Common myeloid progenitor, CD34-positive (primary cell): Measurements from ENCODE around the gene RGPD6.
"Not testable (repeated sequence)": the region's sequence is repeated elsewhere in the genome, so short reads cannot be mapped to it uniquely, and the experiment has no call there.

Source experiments
- CTCF ChIA-PET: fragments of 350-600 bp; sonication (Branson Sonifier 250); formaldehyde crosslinking; loops from one replicate; lab custom pipeline; 2021; ENCODE audit warnings: antibody characterized with exemption; lab: Charles Lee
- POLR2A ChIA-PET: fragments of 350-600 bp; sonication (Branson Sonifier 250); formaldehyde crosslinking; loops from one replicate; lab custom pipeline; 2021; ENCODE audit warnings: antibody characterized with exemption; lab: Charles Lee
- DNase-seq, 3 donors: peaks; one replicate each; pipeline versions ENCODE4 v3.0.0 to v3.0.0-alpha.2; 2013
- H3K27ac ChIP-seq, 2 experiments: 1 replicate in 1 of 2; 2 replicates in 1 of 2; pipeline ENCODE4 v1.7.0; 2013; ENCODE audit warnings: inconsistent platforms in 2 of 2, low read length in 2 of 2, mild to moderate bottlenecking in 2 of 2, low read depth in 1 of 2, moderate library complexity in 1 of 2; ENCODE audit not compliant: severe bottlenecking in 2 of 2, insufficient read depth in 1 of 2, poor library complexity in 1 of 2
- H3K27me3 ChIP-seq, 5 experiments: replicated peaks in 2 of 5; 1 replicate in 3 of 5; 2 replicates in 2 of 5; pipeline versions ENCODE4 v1.6.1 to v1.7.0; 2013; ENCODE audit warnings: low read length in 4 of 5, mild to moderate bottlenecking in 2 of 5, moderate library complexity in 2 of 5, inconsistent platforms in 1 of 5; ENCODE audit not compliant: insufficient read depth in 5 of 5, control insufficient read depth in 4 of 5
- H3K36me3 ChIP-seq, 4 experiments: 1 replicate in 2 of 4; 2 replicates in 2 of 4; pipeline versions ENCODE4 v1.6.1 to v1.7.0; 2013; ENCODE audit warnings: low read length in 3 of 4, control low read depth in 1 of 4, mild to moderate bottlenecking in 1 of 4; ENCODE audit not compliant: control insufficient read depth in 4 of 4, insufficient read depth in 4 of 4
- H3K4me1 ChIP-seq, 4 experiments: 1 replicate in 3 of 4; 2 replicates in 1 of 4; pipeline versions ENCODE4 v1.6.1 to v1.7.1; 2013; ENCODE audit warnings: low read length in 3 of 4, mild to moderate bottlenecking in 3 of 4, control low read depth in 1 of 4, inconsistent platforms in 1 of 4, moderate library complexity in 1 of 4; ENCODE audit not compliant: control insufficient read depth in 4 of 4, insufficient read depth in 4 of 4; ENCODE audit errors: control extremely low read depth in 1 of 4
- H3K4me3 ChIP-seq, 7 experiments: 1 replicate in 4 of 7; 2 replicates in 3 of 7; pipeline versions ENCODE4 v1.5.1 to v1.7.0; 2013; ENCODE audit warnings: mild to moderate bottlenecking in 7 of 7, low read length in 6 of 7, moderate library complexity in 6 of 7, inconsistent platforms in 2 of 7, low read depth in 2 of 7, control low read depth in 1 of 7; ENCODE audit not compliant: insufficient read depth in 4 of 7, control insufficient read depth in 1 of 7; ENCODE audit errors: extremely low read depth in 1 of 7
- H3K9me3 ChIP-seq, 5 experiments: 1 replicate in 4 of 5; 2 replicates in 1 of 5; pipeline versions ENCODE4 v1.6.1 to v1.7.1; 2013; ENCODE audit warnings: low read length in 4 of 5, mild to moderate bottlenecking in 2 of 5, inconsistent platforms in 1 of 5, low read depth in 1 of 5, moderate library complexity in 1 of 5; ENCODE audit not compliant: control insufficient read depth in 4 of 5, insufficient read depth in 2 of 5; ENCODE audit errors: control extremely low read depth in 1 of 5
- WGBS: methylation state at CpG from one replicate; pipeline ENCODE4 v1.1.5; 2013; ENCODE audit not compliant: insufficient coverage; 5-methylcytosine and 5-hydroxymethylcytosine counted together

The RGPD6 gene

DNA sequence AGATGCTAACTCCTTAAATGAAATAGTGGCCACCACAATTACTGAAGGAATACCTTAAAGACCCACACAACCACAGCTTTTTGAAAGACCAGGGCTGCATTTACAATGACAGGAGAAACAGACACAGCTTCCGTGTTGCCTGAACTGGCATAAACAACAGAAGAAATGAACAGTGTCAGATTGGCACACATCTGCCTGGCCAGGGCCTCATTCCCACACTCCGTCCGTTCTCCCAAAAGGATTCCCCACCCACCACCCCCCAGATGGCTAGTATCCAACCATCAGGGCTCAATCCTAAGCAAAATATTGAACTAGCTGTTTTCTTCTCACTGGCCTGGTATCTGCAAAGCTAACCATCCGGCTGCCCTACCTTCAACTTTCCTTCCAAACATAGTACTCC, 96.9 kb downstream of the RGPD6 start:
- H3K4me3 ChIP-seq, H3K4me1 ChIP-seq, POLR2A ChIA-PET, H3K9me3 ChIP-seq, H3K27me3 ChIP-seq, DNase-seq, H3K36me3 ChIP-seq, H3K27ac ChIP-seq, CTCF ChIA-PET: not testable (repeated sequence)
- WGBS = no CpG with 5 or more reads among the region's 4 CpGs

DNA sequence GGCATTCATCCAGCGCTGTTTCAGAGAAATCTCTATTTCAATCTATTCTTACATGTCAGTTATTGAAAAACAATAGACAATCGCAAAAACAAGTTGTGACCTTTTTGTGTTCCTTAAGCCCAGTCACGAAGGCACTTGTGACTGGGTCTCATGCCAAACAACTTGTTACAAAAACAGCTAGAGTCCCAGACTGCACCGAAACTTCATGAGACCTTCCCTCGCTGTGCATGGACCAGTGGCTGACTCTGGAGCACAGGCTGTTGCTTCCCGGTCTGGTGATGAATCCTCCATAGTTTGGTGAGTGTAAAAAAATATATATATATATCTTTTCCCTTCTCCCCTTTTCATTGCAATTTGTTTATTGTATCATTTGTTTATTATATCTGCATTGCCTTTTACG, 99.7 kb downstream of the RGPD6 start:
- WGBS = no CpG with 5 or more reads among the region's 7 CpGs
- H3K4me1 ChIP-seq, H3K27ac ChIP-seq, CTCF ChIA-PET, H3K27me3 ChIP-seq, H3K4me3 ChIP-seq, H3K36me3 ChIP-seq, DNase-seq, POLR2A ChIA-PET, H3K9me3 ChIP-seq: not testable (repeated sequence)

- POLR2A ChIA-PET, H3K36me3 ChIP-seq, H3K4me3 ChIP-seq, CTCF ChIA-PET, DNase-seq, H3K27me3 ChIP-seq, H3K9me3 ChIP-seq, H3K27ac ChIP-seq, H3K4me1 ChIP-seq: not testable (repeated sequence)
- no CpG with 5 or more reads among the region's 6 CpGs for WGBS
Observed at GRCh38 chr2:110476952-110477351, 100.1 kb downstream of the RGPD6 start.

GRCh38 chr2:110475627-110476359, 101.2 kb downstream of the RGPD6 start:
- H3K4me3 ChIP-seq, CTCF ChIA-PET, H3K9me3 ChIP-seq, H3K36me3 ChIP-seq, POLR2A ChIA-PET, H3K4me1 ChIP-seq, H3K27ac ChIP-seq, H3K27me3 ChIP-seq, DNase-seq: not testable (repeated sequence)
- no CpG with 5 or more reads among the region's 3 CpGs for WGBS

- H3K27me3 ChIP-seq, H3K4me3 ChIP-seq, H3K4me1 ChIP-seq, CTCF ChIA-PET, DNase-seq, H3K36me3 ChIP-seq, H3K9me3 ChIP-seq, H3K27ac ChIP-seq, POLR2A ChIA-PET: not testable (repeated sequence)
- WGBS = no CpG with 5 or more reads among the region's 4 CpGs
Observed at GRCh38 chr2:110474898-110475297, 102.1 kb downstream of the RGPD6 start.

DNA sequence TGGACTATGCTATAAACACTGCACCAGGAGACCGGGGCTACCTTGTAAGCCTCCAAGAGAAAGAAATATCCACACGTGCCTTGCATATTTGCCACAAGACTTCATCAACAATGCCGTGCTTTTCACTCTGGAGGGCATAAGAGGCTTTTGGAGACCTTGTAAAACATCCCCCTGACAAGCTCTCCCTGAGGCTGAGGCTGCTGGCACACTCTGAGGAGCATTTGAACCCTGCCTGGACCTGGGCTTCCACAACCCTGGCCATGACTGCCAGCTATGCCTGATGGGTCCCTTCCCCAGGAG, 104.0 kb downstream of the RGPD6 start:
- CTCF ChIA-PET, DNase-seq, H3K27me3 ChIP-seq, H3K27ac ChIP-seq, POLR2A ChIA-PET, H3K9me3 ChIP-seq, H3K4me1 ChIP-seq, H3K36me3 ChIP-seq, H3K4me3 ChIP-seq: not testable (repeated sequence)
- WGBS = no CpG with 5 or more reads among the region's 3 CpGs

- H3K36me3 ChIP-seq, POLR2A ChIA-PET, H3K27ac ChIP-seq, H3K27me3 ChIP-seq, DNase-seq, H3K9me3 ChIP-seq, H3K4me3 ChIP-seq, H3K4me1 ChIP-seq, CTCF ChIA-PET: not testable (repeated sequence)
- no CpG with 5 or more reads among the region's 29 CpGs for WGBS
Observed at GRCh38 chr2:110472171-110473058, 104.6 kb downstream of the RGPD6 start, which contains the start of gene LIMS4. Gene LIMS4 (minus strand): TSS chr2:110472816. CDS start chr2:110472778, 38 bp downstream.
